Stimulated activated naive CD8-positive, alpha-beta T cell treated with anti-CD3 and anti-CD28 coated beads, Interleukin-15, Interleukin-2, amounts not matched to agents 100 ng/mL and 50 ng/mL, for 24 hours (primary cell): ENCODE data around the gene FBXL19.
"Not testable (repeated sequence)": the region's sequence is repeated elsewhere in the genome, so short reads cannot be mapped to it uniquely, and the experiment has no call there.

ENCODE experiments used
- H3K27ac Mint-ChIP-seq: one replicate; pipeline ENCODE4 v1.8.0; 2021; ENCODE audit warnings: mild to moderate bottlenecking, mixed read lengths
- H3K27me3 Mint-ChIP-seq: one replicate; pipeline ENCODE4 v1.8.0; 2021; ENCODE audit warnings: mixed read lengths
- H3K36me3 Mint-ChIP-seq: one replicate; pipeline ENCODE4 v1.8.0; 2021; ENCODE audit warnings: low read depth, mixed read lengths
- H3K4me1 Mint-ChIP-seq: one replicate; pipeline ENCODE4 v1.8.0; 2021; ENCODE audit warnings: low read depth, mixed read lengths
- H3K4me3 Mint-ChIP-seq: one replicate; pipeline ENCODE4 v1.8.0; 2021; ENCODE audit warnings: mild to moderate bottlenecking, mixed read lengths
- H3K9me3 Mint-ChIP-seq: one replicate; pipeline ENCODE4 v1.8.0; 2021; ENCODE audit warnings: mixed read lengths

FBXL19 gene

DNA sequence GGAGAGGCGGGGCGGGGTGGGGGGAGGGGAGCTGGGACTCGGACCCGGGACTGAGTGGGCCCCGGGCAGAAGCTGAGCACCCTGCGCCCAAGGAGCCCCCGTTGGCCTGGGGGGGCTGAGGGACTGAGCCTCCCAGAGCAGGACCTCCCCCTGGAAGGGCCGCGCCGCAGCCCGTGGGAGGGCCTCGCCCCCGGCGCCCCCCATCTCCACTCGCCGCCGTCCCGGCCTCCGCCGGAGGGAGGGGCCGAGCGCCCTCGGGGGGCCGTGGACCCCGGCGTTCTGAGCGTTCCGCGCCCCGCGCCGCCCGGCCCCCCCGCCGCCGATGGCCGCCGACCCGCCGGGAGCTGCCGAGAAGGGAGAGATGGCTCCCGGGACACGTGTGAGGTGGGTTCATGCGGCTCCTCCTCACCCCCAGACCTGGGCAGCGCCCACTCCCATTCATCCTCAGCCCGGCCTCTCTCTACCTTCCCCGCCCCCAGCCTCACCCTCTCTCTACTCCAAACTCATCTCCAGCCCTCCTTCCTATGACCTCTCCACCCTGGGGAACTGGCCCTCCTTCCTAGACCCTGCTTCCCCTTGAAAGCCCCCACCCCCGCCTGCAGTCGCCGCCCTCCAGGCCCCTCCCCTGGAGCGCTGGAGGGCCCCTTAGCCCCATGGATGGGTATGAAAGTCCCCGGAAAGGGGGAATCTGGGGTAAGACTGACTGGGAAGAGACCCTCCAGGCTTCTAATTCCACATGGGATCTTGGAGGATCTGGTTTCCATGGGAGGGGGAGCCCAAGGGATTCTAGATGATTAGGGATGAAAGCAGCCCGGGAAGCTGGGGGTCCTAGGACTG, 922 bp downstream of the FBXL19 start:
- Mint-ChIP-seq H3K4me3 (peak overlapping the region; percentile 78), H3K4me1 (peaks cover 10% of the 10 kb centered on the region), H3K27ac (peak overlapping the region; percentile 40), H3K36me3 (peaks cover 5% of the 10 kb centered on the region), H3K9me3 (no peaks in the 10 kb centered on the region), H3K27me3 (no peaks in the 10 kb centered on the region)

DNA sequence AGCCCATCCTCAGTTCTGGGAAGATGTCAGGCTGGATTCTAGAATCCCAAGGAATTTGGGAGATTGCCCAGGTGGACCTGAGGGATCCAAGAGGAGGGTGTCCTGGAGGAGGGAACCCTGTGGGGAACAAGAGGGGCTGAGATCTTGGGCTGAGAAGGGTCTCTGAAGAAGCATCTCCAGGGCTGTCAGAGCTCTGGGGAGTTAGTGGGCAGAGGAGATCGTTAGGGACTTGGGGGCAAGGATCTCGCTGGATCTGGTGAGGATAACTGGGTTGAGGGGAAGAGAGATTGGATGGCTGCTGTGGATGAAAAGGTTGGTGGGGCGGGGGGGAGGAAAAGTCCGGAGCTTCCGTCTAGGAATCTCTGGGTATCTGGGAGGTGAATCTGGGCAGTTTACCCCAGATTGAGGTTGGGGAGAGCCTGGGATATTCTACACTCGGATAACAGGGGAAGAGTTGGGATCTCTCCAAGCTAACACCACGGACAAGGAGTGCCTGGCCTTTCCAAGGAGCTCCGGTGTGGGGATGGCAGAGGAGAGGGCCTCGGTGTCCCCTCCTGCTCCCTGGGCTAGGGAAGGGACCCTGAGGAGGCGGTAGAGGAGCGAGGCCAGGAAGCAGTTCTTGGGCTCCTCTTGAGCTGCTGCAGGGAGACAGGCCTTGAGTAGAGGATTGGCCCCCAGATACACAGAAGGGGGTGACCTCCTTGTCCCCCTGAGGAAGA, 1.7 kb downstream of the FBXL19 start:
- H3K9me3 Mint-ChIP-seq: no peaks in the 10 kb centered on the region
- H3K27me3 Mint-ChIP-seq: no peaks in the 10 kb centered on the region
- peaks cover 5% of the 10 kb centered on the region for H3K36me3 Mint-ChIP-seq
- peaks cover 10% of the 10 kb centered on the region for H3K4me1 Mint-ChIP-seq
- peak overlapping the region; percentile 40 for H3K27ac Mint-ChIP-seq
- H3K4me3 Mint-ChIP-seq: peak overlapping the region; percentile 78

DNA sequence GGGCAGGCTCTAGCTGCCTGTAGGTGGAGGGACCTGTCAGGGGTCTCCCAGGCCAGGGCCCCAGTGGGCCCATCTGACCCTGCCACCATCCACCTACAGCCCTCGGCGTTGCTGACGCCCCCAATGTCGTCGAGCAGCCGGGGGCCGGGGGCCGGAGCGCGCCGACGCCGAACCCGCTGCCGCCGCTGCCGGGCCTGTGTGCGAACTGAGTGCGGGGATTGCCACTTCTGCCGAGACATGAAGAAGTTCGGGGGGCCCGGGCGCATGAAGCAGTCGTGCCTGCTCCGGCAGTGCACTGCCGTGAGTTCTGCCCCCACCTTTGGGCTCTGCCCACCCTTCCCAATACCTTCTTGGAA, 2.2 kb downstream of the FBXL19 start:
- Mint-ChIP-seq H3K36me3 (peaks cover 5% of the 10 kb centered on the region), H3K4me1 (peaks cover 10% of the 10 kb centered on the region), H3K4me3 (no peak overlapping the region), H3K9me3 (no peaks in the 10 kb centered on the region), H3K27ac (no peak overlapping the region), H3K27me3 (no peaks in the 10 kb centered on the region)

DNA sequence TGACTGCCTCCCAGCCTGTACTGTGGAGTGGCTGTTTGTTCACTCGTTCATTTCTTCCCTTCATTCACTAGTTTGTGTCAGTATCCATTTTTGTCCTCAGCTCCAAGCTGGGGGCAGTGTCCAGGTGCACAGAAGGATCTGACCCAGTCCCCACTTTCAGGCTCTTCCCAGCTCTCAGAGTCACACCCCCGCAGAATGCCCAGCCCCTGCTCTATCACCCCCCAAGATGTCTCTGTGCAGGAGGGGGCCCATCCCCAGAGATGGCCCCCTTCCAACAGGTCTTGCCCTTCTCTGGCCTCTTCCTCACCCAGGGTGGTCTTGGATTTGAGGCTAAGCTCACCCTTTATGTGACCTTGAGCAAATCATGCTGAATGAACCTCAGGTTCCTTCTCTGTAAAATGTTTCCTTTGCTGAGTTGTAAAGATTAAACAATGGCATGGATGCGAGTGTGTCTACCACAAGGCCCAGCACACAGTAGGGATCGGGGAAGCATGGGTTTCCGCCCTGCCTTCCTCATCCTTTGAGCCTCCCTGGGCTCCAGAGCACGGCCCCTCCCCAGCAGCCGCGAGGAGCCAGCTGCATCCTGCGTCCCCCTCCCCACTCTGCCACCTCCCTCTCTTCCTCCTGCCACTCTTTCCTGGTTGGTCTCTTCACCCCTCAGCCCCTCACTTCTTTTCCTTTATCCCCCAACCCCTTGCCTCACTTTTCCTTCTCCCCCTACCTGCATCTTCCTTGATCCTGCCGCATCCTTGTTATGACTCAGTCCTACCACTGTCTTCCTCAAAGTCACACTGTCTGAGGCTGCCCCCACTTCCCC, 2.8 kb downstream of the FBXL19 start:
- Mint-ChIP-seq H3K4me1 (peaks cover 10% of the 10 kb centered on the region), H3K27ac (no peak overlapping the region), H3K4me3 (no peak overlapping the region), H3K36me3 (peaks cover 10% of the 10 kb centered on the region), H3K27me3 (no peaks in the 10 kb centered on the region), H3K9me3 (no peaks in the 10 kb centered on the region)

DNA sequence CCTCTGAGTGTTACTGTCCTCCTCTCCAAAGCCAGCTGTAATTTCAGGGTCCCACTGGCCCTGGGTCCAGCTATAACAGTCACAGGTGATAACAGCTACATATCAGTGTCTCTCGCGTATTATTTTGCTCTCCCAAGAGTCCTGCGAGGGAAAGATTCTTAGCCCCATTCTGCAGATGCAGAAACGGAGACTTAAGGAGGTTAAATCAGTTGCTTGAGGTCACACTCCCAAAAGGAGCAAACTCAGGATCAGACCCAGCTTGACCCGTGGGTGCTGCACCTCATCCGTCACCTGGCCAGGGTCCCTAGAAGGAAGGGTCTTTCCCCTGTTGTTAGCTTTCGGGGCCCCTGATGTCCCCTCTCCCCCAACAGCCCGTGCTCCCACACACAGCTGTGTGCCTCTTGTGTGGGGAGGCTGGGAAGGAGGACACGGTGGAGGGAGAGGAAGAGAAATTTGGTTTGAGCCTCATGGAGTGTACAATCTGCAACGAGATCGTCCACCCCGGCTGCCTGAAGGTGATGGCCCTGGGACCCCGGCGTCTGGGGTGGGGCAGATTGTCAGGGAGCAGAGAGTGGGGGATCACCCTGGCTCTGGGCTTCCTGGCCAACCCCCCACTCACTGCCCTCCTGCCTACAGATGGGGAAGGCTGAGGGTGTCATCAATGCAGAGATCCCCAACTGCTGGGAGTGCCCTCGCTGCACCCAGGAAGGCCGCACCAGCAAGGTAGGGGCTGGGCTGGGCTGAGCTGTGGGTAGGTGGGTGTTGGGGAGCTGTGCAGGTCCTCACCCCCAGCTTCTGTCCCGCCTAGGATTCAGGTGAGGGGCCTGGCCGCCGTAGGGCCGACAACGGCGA, 3.8 kb downstream of the FBXL19 start:
- H3K9me3 Mint-ChIP-seq: no peaks in the 10 kb centered on the region
- H3K27ac Mint-ChIP-seq: no peak overlapping the region
- H3K4me1 Mint-ChIP-seq: peaks cover 5% of the 10 kb centered on the region
- no peaks in the 10 kb centered on the region for H3K27me3 Mint-ChIP-seq
- H3K4me3 Mint-ChIP-seq: no peak overlapping the region
- peaks cover 14% of the 10 kb centered on the region for H3K36me3 Mint-ChIP-seq

DNA sequence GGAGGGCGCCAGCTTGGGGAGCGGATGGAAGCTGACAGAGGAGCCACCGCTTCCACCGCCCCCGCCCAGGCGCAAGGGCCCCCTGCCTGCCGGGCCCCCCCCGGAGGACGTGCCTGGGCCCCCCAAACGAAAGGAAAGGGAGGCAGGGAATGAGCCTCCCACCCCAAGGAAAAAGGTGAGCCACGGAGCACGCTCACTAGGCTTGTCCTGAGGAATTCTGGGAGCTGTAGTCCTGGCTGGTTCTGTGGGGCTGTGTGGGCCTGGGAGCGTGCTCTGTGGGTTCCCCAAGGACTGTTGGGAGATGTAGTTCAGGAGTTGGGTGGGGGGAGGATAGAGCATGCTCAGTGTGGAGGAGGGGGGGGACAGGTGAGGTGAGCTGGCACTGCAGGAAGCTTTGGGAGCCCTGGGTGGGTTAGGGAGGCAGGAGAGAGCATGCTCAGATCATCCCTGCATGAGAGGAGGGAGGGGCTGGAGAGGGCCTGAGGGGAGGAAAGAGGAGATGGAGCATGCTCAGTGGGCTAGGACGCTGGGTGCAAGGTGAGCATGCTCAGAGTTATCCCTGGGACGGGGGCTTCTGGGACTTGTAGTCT, 4.5 kb downstream of the FBXL19 start:
- Mint-ChIP-seq H3K4me1 (peaks cover 5% of the 10 kb centered on the region), H3K27me3 (no peaks in the 10 kb centered on the region), H3K36me3 (peaks cover 19% of the 10 kb centered on the region), H3K27ac (no peak overlapping the region), H3K9me3 (no peaks in the 10 kb centered on the region), H3K4me3 (no peak overlapping the region)

DNA sequence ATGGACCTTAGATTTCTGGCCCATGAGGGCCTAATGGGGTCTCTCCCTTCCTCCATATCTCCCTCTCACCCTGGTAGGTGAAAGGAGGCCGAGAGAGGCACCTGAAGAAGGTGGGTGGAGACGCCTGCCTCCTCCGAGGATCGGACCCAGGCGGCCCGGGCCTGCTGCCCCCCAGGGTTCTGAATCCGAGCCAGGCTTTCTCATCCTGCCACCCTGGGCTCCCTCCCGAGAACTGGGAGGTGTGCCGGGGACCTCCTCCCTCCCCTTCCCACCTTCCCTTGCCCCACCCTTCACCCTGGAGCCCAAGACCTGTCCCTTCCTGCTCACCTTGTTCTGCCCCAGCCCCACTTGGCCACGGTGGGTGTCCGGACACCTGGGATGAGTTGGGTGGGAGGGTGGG, 5.0 kb downstream of the FBXL19 start:
- no peaks in the 10 kb centered on the region for H3K9me3 Mint-ChIP-seq
- H3K4me1 Mint-ChIP-seq: peaks cover 5% of the 10 kb centered on the region
- H3K27me3 Mint-ChIP-seq: no peaks in the 10 kb centered on the region
- H3K4me3 Mint-ChIP-seq: no peak overlapping the region
- H3K36me3 Mint-ChIP-seq: peaks cover 19% of the 10 kb centered on the region
- H3K27ac Mint-ChIP-seq: no peak overlapping the region

DNA sequence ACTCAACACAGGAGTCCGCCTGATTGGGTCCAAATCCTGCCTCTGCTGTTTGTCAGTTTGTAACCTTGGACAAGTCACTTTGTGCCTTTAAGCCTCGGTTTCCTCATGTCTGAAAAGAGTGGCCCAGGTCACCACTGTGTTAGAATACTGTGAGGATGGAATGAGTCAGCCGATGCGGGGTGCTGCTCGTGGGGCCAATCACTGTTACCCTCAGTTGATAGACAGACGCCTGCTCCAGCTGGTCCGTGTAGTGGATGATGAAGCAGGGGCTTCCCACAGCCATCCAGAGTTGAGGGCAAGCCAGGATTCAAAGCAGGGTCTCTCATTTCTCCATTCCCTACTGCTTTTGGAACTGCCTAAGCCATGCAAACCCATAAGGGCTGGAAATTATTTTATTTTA, 5.8 kb downstream of the FBXL19 start:
- H3K4me1 Mint-ChIP-seq: peaks cover 5% of the 10 kb centered on the region
- no peak overlapping the region for H3K4me3 Mint-ChIP-seq
- no peaks in the 10 kb centered on the region for H3K27me3 Mint-ChIP-seq
- H3K27ac Mint-ChIP-seq: no peak overlapping the region
- H3K36me3 Mint-ChIP-seq: peaks cover 19% of the 10 kb centered on the region
- no peaks in the 10 kb centered on the region for H3K9me3 Mint-ChIP-seq

DNA sequence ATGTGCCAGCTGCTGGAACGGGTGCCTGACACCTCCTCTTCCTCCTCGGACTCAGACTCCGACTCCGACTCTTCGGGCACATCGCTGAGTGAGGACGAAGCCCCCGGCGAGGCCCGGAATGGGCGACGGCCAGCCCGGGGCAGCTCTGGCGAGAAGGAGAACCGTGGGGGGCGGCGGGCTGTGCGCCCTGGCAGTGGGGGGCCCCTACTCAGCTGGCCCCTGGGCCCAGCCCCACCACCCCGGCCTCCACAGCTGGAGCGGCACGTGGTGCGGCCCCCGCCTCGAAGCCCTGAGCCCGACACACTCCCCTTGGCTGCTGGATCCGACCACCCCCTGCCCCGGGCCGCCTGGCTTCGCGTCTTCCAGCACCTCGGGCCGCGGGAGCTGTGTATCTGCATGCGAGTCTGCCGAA, 6.8 kb downstream of the FBXL19 start:
- H3K4me3 Mint-ChIP-seq: no peak overlapping the region
- H3K27ac Mint-ChIP-seq: no peak overlapping the region
- peaks cover 4% of the 10 kb centered on the region for H3K4me1 Mint-ChIP-seq
- H3K27me3 Mint-ChIP-seq: no peaks in the 10 kb centered on the region
- peaks cover 22% of the 10 kb centered on the region for H3K36me3 Mint-ChIP-seq
- H3K9me3 Mint-ChIP-seq: no peaks in the 10 kb centered on the region

DNA sequence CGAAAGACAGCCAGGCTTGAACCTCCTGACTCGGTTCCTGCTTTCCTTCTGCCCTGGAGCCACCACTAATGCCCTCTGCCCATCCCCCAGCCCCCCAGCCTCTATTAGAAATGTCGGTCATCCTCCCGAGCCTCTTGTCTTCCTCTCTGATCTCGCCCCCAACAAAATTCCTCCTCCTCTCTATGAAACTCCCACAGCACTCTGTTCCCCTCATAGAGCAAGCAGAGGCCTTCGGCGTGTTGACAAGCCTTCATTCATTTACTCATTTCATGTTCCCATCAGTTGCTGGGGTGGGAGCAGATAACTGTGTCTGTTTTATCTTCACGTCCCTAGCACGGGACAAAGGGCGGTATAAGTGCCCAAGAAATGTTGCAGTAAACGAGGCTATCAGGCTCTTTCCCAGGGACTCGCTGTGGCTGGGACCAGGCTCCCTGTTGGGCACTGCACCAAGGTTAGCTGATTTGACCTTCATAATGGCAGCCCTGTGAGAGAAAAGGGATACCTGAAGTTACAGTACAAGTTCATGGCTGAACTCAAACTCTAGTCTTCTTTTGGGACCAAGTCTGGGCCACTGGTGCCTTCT, 7.8 kb downstream of the FBXL19 start:
- Mint-ChIP-seq H3K4me3 (no peak overlapping the region), H3K9me3 (no peaks in the 10 kb centered on the region), H3K27me3 (no peaks in the 10 kb centered on the region), H3K36me3 (peaks cover 25% of the 10 kb centered on the region), H3K27ac (no peak overlapping the region), H3K4me1 (peaks cover 3% of the 10 kb centered on the region)

DNA sequence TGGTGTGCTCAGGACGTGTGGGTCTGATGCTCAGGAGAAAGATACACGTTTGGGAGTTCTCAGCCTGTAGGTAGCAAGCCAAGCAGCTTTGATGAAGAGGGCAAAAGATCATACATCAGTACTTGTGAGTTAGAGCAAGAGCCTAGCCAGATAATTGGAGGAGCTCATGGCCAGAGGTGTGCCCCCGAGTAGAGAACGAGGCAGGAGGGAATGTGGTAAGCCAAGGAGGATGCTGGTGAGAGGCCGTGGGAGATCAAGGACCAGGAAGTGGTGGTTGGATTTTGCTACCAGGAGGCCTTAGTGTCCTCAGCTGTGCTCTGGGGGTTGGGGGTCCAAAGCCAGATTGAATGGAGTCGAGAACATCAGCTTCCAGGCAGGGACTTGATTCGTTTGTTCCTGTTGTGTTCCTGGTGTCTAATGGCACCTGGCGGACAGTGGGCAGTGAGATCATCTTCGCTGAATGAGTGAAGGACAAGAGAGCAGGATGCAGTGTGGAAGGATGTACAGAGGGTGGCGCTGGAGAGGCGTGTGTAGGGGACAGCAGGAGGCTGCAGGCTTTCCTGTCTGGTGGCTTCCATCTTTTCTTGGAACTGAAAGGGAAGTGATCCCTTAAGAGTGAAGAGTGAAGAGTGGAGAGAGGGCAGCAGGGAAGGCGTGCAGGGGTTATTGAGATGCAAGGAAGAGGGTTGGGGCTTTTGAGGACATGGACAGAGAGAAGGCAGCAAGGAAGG, 11.6 kb downstream of the FBXL19 start:
- H3K9me3 Mint-ChIP-seq: no peaks in the 10 kb centered on the region
- no peaks in the 10 kb centered on the region for H3K27me3 Mint-ChIP-seq
- H3K4me1 Mint-ChIP-seq: peaks cover 7% of the 10 kb centered on the region
- peaks cover 25% of the 10 kb centered on the region for H3K36me3 Mint-ChIP-seq
- no peak overlapping the region for H3K27ac Mint-ChIP-seq
- no peak overlapping the region for H3K4me3 Mint-ChIP-seq

DNA sequence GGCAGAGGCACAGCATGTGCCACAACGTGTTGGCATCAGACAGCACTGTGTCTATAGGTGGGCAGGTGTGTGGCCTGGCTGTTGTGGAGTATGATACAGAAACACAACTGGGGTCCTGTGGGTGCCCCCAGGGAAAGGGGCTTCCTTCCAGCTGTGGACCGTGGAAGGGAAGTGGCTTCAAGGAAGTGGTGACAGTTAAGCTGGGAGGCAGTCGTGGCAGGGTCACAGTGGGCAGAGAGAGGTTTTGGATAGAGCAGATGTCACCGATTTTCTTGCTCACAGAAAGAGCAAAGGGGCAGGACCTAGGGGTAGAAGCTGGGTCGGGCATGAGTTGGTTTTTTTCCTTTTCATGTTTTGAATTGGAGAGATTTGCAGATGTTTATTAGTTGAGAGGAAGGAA, 14.3 kb downstream of the FBXL19 start:
- Mint-ChIP-seq H3K4me1 (peaks cover 16% of the 10 kb centered on the region), H3K36me3 (peaks cover 16% of the 10 kb centered on the region), H3K27ac (peak overlapping the region; percentile 7), H3K9me3 (no peaks in the 10 kb centered on the region), H3K27me3 (no peaks in the 10 kb centered on the region), H3K4me3 (no peak overlapping the region)

DNA sequence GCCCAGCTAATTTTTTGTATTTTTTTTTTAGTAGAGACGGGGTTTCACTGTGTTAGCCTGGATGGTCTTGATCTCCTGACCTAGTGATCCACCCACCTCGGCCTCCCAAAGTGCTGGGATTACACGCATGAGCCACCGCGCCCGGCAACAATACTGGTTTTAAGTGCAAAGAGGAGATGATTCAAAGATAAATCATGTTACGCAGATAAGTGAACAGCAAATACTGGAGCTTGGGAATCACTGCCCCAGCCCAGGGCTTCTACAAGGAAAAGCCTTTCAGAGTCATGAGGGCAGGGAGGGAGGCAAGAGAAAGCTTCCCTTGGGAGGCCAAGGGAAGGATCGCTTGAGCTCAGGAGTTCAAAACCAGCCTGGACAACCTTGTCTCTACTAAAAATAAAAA, 16.2 kb downstream of the FBXL19 start:
- H3K36me3 Mint-ChIP-seq: peaks cover 28% of the 10 kb centered on the region
- not testable (repeated sequence) for H3K4me3 Mint-ChIP-seq, H3K9me3 Mint-ChIP-seq, H3K27me3 Mint-ChIP-seq, H3K27ac Mint-ChIP-seq
- H3K4me1 Mint-ChIP-seq: peaks cover 17% of the 10 kb centered on the region
